Measurements from ENCODE around the gene PKM. TPM values are rescaled to one million over a fixed set of nuclear protein-coding genes. Genes with fewer than 3 reads are reported as not detected.
A peak's percentile ranks its signal among the peaks of the same experiment; 100 is the strongest.

The PKM gene
- polyA plus RNA-seq, 1 donor (not counting 4 experiments of a cell fraction or from before 2014, with no cell fraction given): 3,352 TPM

GRCh38 chr15:72239652-72240051 lies 8.7 kb upstream of the PKM start:
- Histone ChIP-seq H4K20me1 (ENCODE audit: control insufficient read depth, extremely low read depth, insufficient read depth, low read length) (no peaks in the 10 kb centered on the region), H3K9me3 (ENCODE audit: control insufficient read depth, low read depth, low read length) (no peaks in the 10 kb centered on the region), H3K4me1 (ENCODE audit: control insufficient read depth, extremely low read depth, insufficient read depth, low read length) (peaks cover 19% of the 10 kb centered on the region), H3K4me2 (ENCODE audit: control insufficient read depth, extremely low read depth, insufficient read depth, low read depth, low read length) (no peak overlapping the region), H3K9me1 (ENCODE audit: control insufficient read depth, extremely low read depth, insufficient read depth, low read length) (no peaks in the 10 kb centered on the region), H3K79me2 (ENCODE audit: control insufficient read depth, insufficient read depth, low read length) (peaks cover 9% of the 10 kb centered on the region), H3K27me3 (ENCODE audit: control insufficient read depth, extremely low read depth, insufficient read depth, low read length) (no peaks in the 10 kb centered on the region), H3K9ac (ENCODE audit: control insufficient read depth, extremely low read depth, insufficient read depth, low read length) (no peak overlapping the region), H3K27ac (ENCODE audit: control insufficient read depth, insufficient read depth, low read length) (no peak overlapping the region), H3K4me3 (ENCODE audit: control insufficient read depth in 2 of 3, extremely low read depth in 1 of 3, insufficient read depth in 2 of 3, low read depth in 1 of 3, low read length in 3 of 3) (no peak overlapping the region), H3K36me3 (ENCODE audit: control insufficient read depth in 2 of 2, extremely low read depth in 1 of 2, insufficient read depth in 2 of 2, low read length in 2 of 2) (peaks cover 10 to 23% of the 10 kb centered on the region in 2 experiments), H2AFZ (ENCODE audit: control insufficient read depth, low read length) (no peak overlapping the region)
- FAIRE-seq: no peak
- TF ChIP-seq EZH2 (IDR thresholded peaks at IDR 0.05; ENCODE audit: low read length) (no peak), CTCF (optimal IDR thresholded peaks at IDR 0.05 in 1 of 3, IDR thresholded peaks at IDR 0.05 in 1 of 3, conservative IDR thresholded peaks at IDR 0.05 in 1 of 3; ENCODE audit: extremely low read depth in 1 of 3, insufficient read depth in 2 of 3, low read length in 3 of 3) (no peak)
- DNase-seq (ENCODE audit: low read depth, low spot score): no peak
- dilution Hi-C loops (cut with MboI; ENCODE audit: extremely low pct_ligation_motif_present, low sequenced_read_pairs): no loop called here

GRCh38 chr15:72238586-72238985 lies 7.6 kb upstream of the PKM start:
- H2AFZ ChIP-seq (ENCODE audit: control insufficient read depth, low read length): no peak overlapping the region
- DNase-seq (ENCODE audit: low read depth, low spot score) (no peak), FAIRE-seq (no peak)
- H3K4me3 ChIP-seq (ENCODE audit: control insufficient read depth in 2 of 3, extremely low read depth in 1 of 3, insufficient read depth in 2 of 3, low read depth in 1 of 3, low read length in 3 of 3): no peak overlapping the region
- peak overlapping the region; percentile 0 for H3K27ac ChIP-seq (ENCODE audit: control insufficient read depth, insufficient read depth, low read length)
- H3K9me3 ChIP-seq (ENCODE audit: control insufficient read depth, low read depth, low read length): no peaks in the 10 kb centered on the region
- no peaks in the 10 kb centered on the region for H4K20me1 ChIP-seq (ENCODE audit: control insufficient read depth, extremely low read depth, insufficient read depth, low read length)
- dilution Hi-C loops (cut with MboI; ENCODE audit: extremely low pct_ligation_motif_present, low sequenced_read_pairs): no loop called here
- H3K4me1 ChIP-seq (ENCODE audit: control insufficient read depth, extremely low read depth, insufficient read depth, low read length): peaks cover 19% of the 10 kb centered on the region
- H3K27me3 ChIP-seq (ENCODE audit: control insufficient read depth, extremely low read depth, insufficient read depth, low read length): no peaks in the 10 kb centered on the region
- no peak overlapping the region for H3K4me2 ChIP-seq (ENCODE audit: control insufficient read depth, extremely low read depth, insufficient read depth, low read depth, low read length)
- peaks cover 5 to 19% of the 10 kb centered on the region in 2 experiments for H3K36me3 ChIP-seq (ENCODE audit: control insufficient read depth in 2 of 2, extremely low read depth in 1 of 2, insufficient read depth in 2 of 2, low read length in 2 of 2)
- TF ChIP-seq CTCF (optimal IDR thresholded peaks at IDR 0.05 in 1 of 3, IDR thresholded peaks at IDR 0.05 in 1 of 3, conservative IDR thresholded peaks at IDR 0.05 in 1 of 3; ENCODE audit: extremely low read depth in 1 of 3, insufficient read depth in 2 of 3, low read length in 3 of 3) (no peak), EZH2 (IDR thresholded peaks at IDR 0.05; ENCODE audit: low read length) (no peak)
- peaks cover 9% of the 10 kb centered on the region for H3K79me2 ChIP-seq (ENCODE audit: control insufficient read depth, insufficient read depth, low read length)
- no peaks in the 10 kb centered on the region for H3K9me1 ChIP-seq (ENCODE audit: control insufficient read depth, extremely low read depth, insufficient read depth, low read length)
- H3K9ac ChIP-seq (ENCODE audit: control insufficient read depth, extremely low read depth, insufficient read depth, low read length): no peak overlapping the region
